HepG2 (cell line): ENCODE data around the gene SPATA33. TPM values are rescaled to one million over a fixed set of nuclear protein-coding genes. Genes with fewer than 3 reads are reported as not detected.

Experiments
- CBFB ChIP-seq: sonication (generic); formaldehyde crosslinking; IDR thresholded peaks from 2 replicates; pipeline ENCODE4 v1.4.0; 2020; ENCODE audit warnings: missing genetic modification reagents
- DNMT1 ChIP-seq: sonication (generic); formaldehyde crosslinking; IDR thresholded peaks from 2 replicates; pipeline ENCODE4 v1.5.1; 2020; ENCODE audit warnings: mild to moderate bottlenecking, missing genetic modification reagents
- GABPB1 ChIP-seq: IDR thresholded peaks from 2 replicates; pipeline ENCODE4 v1.6.1; 2016; ENCODE audit warnings: mild to moderate bottlenecking, missing genetic modification reagents, moderate library complexity, missing compliant biosample characterization
- GMEB2 ChIP-seq: IDR thresholded peaks from 2 replicates; pipeline ENCODE4 v1.6.1; 2016; ENCODE audit warnings: missing biosample characterization, missing genetic modification reagents, low read depth
- HIC2 ChIP-seq: sonication (generic); formaldehyde crosslinking; IDR thresholded peaks from 2 replicates; pipeline ENCODE4 v1.9.0; 2022; ENCODE audit warnings: low read depth, missing genetic modification reagents
- RNF219 ChIP-seq: sonication (generic); formaldehyde crosslinking; IDR thresholded peaks from 2 replicates; pipeline ENCODE4 v1.5.0; 2020; ENCODE audit warnings: mild to moderate bottlenecking, missing genetic modification reagents
- TRIM24 ChIP-seq: sonication (generic); formaldehyde crosslinking; IDR thresholded peaks from 2 replicates; pipeline ENCODE4 v1.8.0; 2022; ENCODE audit warnings: mild to moderate bottlenecking, missing genetic modification reagents
- YEATS4 ChIP-seq: sonication (generic); formaldehyde crosslinking; IDR thresholded peaks from 2 replicates; pipeline ENCODE4 v1.4.0; 2020; ENCODE audit warnings: missing genetic modification reagents, borderline replicate concordance
- ZBED4 ChIP-seq: sonication (generic); formaldehyde crosslinking; IDR thresholded peaks from 2 replicates; pipeline ENCODE4 v1.4.0; 2020; ENCODE audit warnings: missing genetic modification reagents, borderline replicate concordance
- ZBTB38 ChIP-seq: sonication (generic); formaldehyde crosslinking; IDR thresholded peaks from 2 replicates; pipeline ENCODE4 v1.5.1; 2020; ENCODE audit warnings: mild to moderate bottlenecking, missing genetic modification reagents
- ZFP91 ChIP-seq: sonication (generic); formaldehyde crosslinking; IDR thresholded peaks from 2 replicates; pipeline ENCODE4 v1.9.0; 2022; ENCODE audit warnings: missing genetic modification reagents, mild to moderate bottlenecking, borderline replicate concordance
- ZNF510 ChIP-seq: sonication (generic); formaldehyde crosslinking; IDR thresholded peaks from 2 replicates; pipeline ENCODE4 v1.4.0; 2020; ENCODE audit warnings: low read depth, mild to moderate bottlenecking, missing genetic modification reagents
- ZNF552 ChIP-seq: sonication (generic); formaldehyde crosslinking; IDR thresholded peaks from 2 replicates; pipeline ENCODE4 v1.9.0; 2022; ENCODE audit warnings: missing genetic modification reagents, mild to moderate bottlenecking, borderline replicate concordance
- ZSCAN29 ChIP-seq: sonication (generic); formaldehyde crosslinking; conservative IDR thresholded peaks from 2 replicates; pipeline ENCODE4 v1.4.0; 2020; ENCODE audit warnings: mild to moderate bottlenecking, missing genetic modification reagents
- ZUFSP ChIP-seq: sonication (generic); formaldehyde crosslinking; IDR thresholded peaks from 2 replicates; pipeline ENCODE4 v1.9.0; 2021; ENCODE audit warnings: missing genetic modification reagents, mild to moderate bottlenecking, borderline replicate concordance
- polyA plus RNA-seq, 8 experiments: library from polyadenylated mRNA; depleted of rRNA in 3 of 8; stranded (reverse) in 7 of 8; unstranded in 1 of 8; fragments of >200 nt; fragmentation: Illumina TruSeq in 4 of 8; extraction: Trizol in 4 of 8; gene quantifications; 2 replicates each; pipeline versions ENCODE4 v1.2.1 to v1.2.3, GENCODE V29; 2011 to 2016; ENCODE audit warnings: low read depth in 4 of 8, missing spikeins in 1 of 8, mixed read lengths in 1 of 8; ENCODE audit not compliant: insufficient read depth in 1 of 8
- total RNA-seq, 5 experiments: library from RNA; depleted of rRNA; stranded (reverse); fragments of >200 nt; fragmentation: Illumina TruSeq; extraction: Trizol; gene quantifications; 2 replicates each; pipeline ENCODE4 v1.2.3, GENCODE V29; 2016; ENCODE audit warnings: low read depth in 1 of 5

Gene SPATA33
- total and polyA plus RNA-seq, 2 of the 13 experiments (the other 11 are each of a cell fraction or from before 2014, with no cell fraction given) = 5.7 to 11.0 TPM

DNA sequence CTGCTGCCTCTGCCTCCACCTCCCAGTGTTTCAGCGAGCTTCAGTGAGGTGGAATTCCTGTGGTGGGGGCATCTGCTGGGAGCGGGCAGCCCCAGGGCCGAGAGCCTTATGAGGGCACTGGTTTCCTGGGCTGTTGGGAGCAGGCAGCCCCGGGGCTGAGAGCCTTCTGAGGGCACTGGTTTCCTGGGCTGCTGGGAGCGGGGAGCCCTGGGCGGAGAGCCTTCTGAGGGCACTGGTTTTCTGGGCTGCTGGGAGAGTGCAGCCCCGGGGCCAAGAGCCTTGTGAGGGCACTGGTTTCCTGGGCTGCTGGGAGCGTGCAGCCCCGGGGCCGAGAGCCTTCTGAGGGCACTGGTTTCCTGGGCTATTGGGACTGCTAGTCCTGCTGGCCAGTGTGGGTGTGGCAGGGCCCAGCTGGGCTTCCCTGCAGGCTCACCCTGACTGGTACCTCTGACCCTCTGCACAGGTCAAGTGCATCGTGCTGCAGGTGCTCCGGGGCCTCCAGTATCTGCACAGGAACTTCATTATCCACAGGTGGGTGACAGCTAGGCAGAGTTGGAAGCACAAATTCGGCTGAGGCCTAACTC, 34.4 kb downstream of the SPATA33 start (continued):
- TF ChIP-seq ZBTB38 (peak; percentile 48; the same call in 1 of the 2 replicates), ZUFSP (CRISPR knock-in tag) (no peak), RNF219 (CRISPR knock-in tag) (no peak), HIC2 (no peak), ZNF510 (CRISPR knock-in tag) (no peak), ZNF552 (CRISPR knock-in tag) (peak; percentile 57; the same call in 1 of the 2 replicates), GMEB2 (CRISPR knock-in tag) (no peak), GABPB1 (CRISPR knock-in tag) (peak; percentile 34; the same call in 1 of the 2 replicates), ZBED4 (CRISPR knock-in tag) (no peak), CBFB (CRISPR knock-in tag) (no peak), TRIM24 (CRISPR knock-in tag) (0 out of 2 replicates have a peak, but pooled peaks have one; percentile 6), ZSCAN29 (CRISPR knock-in tag) (no peak), DNMT1 (CRISPR knock-in tag) (no peak), YEATS4 (CRISPR knock-in tag) (no peak), ZFP91 (CRISPR knock-in tag) (no peak)
